ENCODE data around the gene PYGB.
A peak's percentile ranks its signal among the peaks of the same experiment; 100 is the strongest.

PYGB gene

GRCh38 chr20:25285091-25285647 is 37.3 kb downstream of the PYGB start:
- no peak overlapping the region for H3K27ac ChIP-seq
- TF ChIP-seq CTCF (conservative IDR thresholded peaks at IDR 0.05) = no peak

DNA sequence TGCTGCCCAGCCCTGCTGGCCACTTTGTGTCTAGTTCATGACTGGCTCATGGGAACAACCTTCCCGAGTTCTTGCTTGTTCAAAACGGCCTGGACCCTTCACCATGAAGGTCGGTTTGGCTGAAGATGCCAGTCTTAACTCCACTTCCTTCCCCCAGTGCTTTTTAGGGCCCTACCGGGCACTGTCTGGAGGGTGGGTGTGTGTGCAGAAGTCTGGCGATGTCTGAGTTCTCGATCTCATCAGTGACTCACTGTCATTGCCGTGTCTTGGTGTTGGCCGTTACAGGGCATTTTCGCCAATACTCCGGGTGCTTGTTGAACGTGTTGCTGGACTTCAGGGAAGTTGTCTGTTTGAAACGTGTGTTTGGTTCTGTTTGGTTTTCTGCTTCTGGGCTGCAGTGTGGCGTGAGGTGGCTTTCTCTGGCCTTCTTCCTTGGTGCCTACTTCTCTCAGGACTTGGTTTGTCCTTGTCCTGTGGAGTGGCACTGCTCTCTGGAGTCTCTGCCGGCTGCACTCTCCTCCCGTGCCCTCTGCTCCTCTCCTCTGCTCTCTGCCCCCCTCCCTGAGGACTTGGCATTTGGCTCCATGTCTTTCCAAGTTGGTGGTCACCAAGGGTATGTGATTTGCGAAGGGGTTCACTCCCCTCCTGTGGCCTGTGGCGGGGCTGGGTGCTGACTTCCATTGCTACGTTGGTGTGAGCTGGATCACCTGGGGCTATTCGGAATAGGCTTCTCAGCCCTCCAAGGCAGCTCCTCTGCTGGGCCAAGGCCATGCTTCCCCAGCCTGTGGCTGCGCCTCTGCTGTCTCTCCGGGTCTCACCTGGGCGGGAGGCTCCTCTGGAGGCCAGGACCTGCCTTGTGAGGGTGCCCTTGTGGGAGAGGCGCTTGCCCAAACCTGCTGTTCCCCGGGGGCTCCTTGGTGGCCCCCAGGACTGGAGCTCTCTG is 38.2 kb downstream of the PYGB start:
- no peak for TF ChIP-seq CTCF (conservative IDR thresholded peaks at IDR 0.05)
- H3K27ac ChIP-seq = no peak overlapping the region

DNA sequence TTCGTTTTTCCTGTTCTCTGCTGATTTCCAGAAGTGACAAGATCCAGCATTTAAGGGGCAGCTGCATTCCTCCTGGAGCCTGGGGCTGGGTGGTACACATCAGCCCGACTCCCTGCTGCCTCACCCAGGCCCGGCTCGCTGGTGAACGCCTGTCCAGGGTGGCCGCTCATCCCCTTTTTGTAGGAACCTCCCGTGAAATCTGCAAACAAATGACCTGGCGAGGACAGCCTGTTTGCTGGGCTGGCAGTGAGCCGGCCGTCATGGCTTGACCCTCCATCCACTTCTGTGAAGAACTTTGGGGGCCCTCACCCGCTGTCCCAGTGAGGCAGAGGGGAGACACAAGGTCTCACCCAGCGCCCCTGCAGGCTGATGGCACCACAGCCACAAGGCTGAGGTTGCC is 39.0 kb downstream of the PYGB start:
- TF ChIP-seq CTCF (conservative IDR thresholded peaks at IDR 0.05) = no peak
- H3K27ac ChIP-seq = no peak overlapping the region

DNA sequence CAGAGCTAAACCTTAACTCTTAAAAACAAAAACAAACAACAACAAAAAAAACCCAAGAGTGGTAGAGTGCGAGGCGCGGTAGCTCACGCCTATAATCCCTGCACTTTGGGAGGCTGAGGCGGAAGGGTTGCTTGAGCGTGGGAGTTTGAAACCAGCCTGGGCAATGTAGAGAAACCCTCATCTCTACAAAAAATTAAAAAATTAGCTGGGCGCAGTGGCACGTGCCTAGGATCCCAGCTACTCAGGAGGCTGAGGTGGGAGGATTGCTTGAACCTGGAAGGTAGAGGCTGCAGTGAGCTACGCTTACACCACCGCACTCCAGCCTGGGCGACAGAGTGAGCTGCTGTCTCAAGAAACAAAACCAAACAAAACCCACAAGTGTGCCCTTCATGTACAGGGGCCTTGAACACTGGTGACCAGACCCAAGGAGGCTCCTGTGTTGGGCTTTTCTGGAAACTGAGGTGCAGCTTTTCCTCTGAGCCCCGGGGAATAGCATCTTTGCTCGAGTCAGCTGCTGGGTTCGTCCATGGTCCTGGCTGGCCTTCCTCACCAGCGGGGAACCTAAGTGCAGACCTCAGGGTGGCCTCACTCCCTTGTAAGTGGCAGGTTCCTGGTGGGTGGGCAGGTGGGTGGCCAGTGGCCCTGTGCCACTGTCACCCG is 39.9 kb downstream of the PYGB start:
- H3K27ac ChIP-seq = no peak overlapping the region
- no peak for TF ChIP-seq CTCF (conservative IDR thresholded peaks at IDR 0.05)

GRCh38 chr20:25288291-25289181 is 40.7 kb downstream of the PYGB start:
- no peak for TF ChIP-seq CTCF (conservative IDR thresholded peaks at IDR 0.05)
- 0 out of 2 replicates have a peak overlapping the region, but pooled peaks have one; percentile 3 for H3K27ac ChIP-seq

DNA sequence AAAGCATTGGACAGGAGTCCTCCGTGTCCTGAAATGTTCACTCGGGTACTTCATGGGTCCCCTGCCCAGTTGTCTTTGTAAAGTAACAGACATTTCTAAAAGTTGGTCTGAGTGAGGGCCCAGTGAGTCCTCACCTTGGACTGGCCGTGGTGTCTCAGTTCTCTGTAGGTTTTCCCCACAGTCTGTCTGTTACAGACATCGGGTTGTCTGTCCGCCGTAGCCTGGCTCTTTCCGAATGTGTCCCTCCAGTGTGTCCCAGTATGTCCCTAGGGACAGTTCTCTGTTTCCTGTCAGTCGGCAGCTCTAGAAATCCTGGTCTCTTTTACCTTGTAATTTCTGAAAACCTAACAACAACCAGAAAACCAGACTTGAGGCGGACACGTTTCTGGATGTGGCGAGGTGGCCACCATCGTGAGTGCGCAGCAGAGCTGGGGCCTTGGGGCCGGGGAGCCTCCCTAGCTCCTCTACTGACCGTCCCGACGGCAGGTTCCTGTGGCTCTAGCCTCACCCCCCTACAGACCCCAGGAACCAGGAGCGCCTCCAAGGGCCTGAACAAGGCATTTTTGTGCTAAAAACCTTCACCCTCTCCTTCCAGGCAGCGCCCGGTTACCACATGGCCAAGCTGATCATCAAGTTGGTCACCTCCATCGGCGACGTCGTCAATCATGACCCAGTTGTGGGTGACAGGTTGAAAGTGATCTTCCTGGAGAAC is 42.2 kb downstream of the PYGB start:
- H3K27ac ChIP-seq = no peak overlapping the region

More for the DNA sequence above, 42.2 kb downstream of the PYGB start:
- no peak for TF ChIP-seq CTCF (conservative IDR thresholded peaks at IDR 0.05)

Data from VCaP (cell line).